ENCODE measurements around the gene SCN1A.
"Not testable (repeated sequence)": the region's sequence is repeated elsewhere in the genome, so short reads cannot be mapped to it uniquely, and the experiment has no call there.

Gene SCN1A

GRCh38 chr2:166135152-166135848 lies 7.5 kb upstream of the SCN1A start:
- no peak for DNase-seq

GRCh38 chr2:166134252-166135151 lies 6.7 kb upstream of the SCN1A start:
- DNase-seq: no peak

- DNase-seq: no peak
Observed at GRCh38 chr2:166133653-166134052, 5.8 kb upstream of the SCN1A start.

- DNase-seq: no peak
Observed at GRCh38 chr2:166128156-166128505, 311 bp upstream of the SCN1A start.

GRCh38 chr2:166126007-166126639 lies 1.7 kb downstream of the SCN1A start:
- DNase-seq: peak; percentile 68

- peak; percentile 89 for DNase-seq
Observed at GRCh38 chr2:166125557-166125956, 2.3 kb downstream of the SCN1A start.

GRCh38 chr2:166118180-166118579 lies 9.6 kb downstream of the SCN1A start:
- DNase-seq: no peak

- no peak for DNase-seq
Observed at GRCh38 chr2:166117491-166117890, 10.3 kb downstream of the SCN1A start.

GRCh38 chr2:166115589-166115988 lies 12.2 kb downstream of the SCN1A start:
- DNase-seq: no peak

- DNase-seq: no peak
Observed at GRCh38 chr2:166112193-166112605, 15.6 kb downstream of the SCN1A start.

GRCh38 chr2:166106431-166107015 lies 21.3 kb downstream of the SCN1A start:
- peak; percentile 82 for DNase-seq

- DNase-seq: no peak
Observed at GRCh38 chr2:166104773-166105172, 23.0 kb downstream of the SCN1A start.

- DNase-seq: no peak
Observed at GRCh38 chr2:166104084-166104483, 23.7 kb downstream of the SCN1A start.

- DNase-seq: not testable (repeated sequence)
Observed at GRCh38 chr2:166103277-166103676, 24.5 kb downstream of the SCN1A start.

- DNase-seq: no peak
Observed at GRCh38 chr2:166094325-166094724, 33.5 kb downstream of the SCN1A start.

GRCh38 chr2:166092889-166093288 lies 34.9 kb downstream of the SCN1A start:
- DNase-seq: no peak

GRCh38 chr2:166091439-166091838 lies 36.4 kb downstream of the SCN1A start:
- DNase-seq: peak; percentile 63

GRCh38 chr2:166090908-166091307 lies 36.9 kb downstream of the SCN1A start:
- peak; percentile 57 for DNase-seq

- DNase-seq: peak; percentile 22
Observed at GRCh38 chr2:166090346-166090745, 37.5 kb downstream of the SCN1A start.

GRCh38 chr2:166088634-166089033 lies 39.2 kb downstream of the SCN1A start:
- no peak for DNase-seq

- peak; percentile 34 for DNase-seq
Observed at GRCh38 chr2:166084301-166084700, 43.5 kb downstream of the SCN1A start.

GRCh38 chr2:166082736-166083135 lies 45.1 kb downstream of the SCN1A start:
- peak; percentile 41 for DNase-seq

- no peak for DNase-seq
Observed at GRCh38 chr2:166081852-166082251, 46.0 kb downstream of the SCN1A start.

All from NCI-H69 (cell line).